HG02571 (cell line): ENCODE data around the gene USP9X.
"Not testable (repeated sequence)": the region's sequence is repeated elsewhere in the genome, so short reads cannot be mapped to it uniquely, and the experiment has no call there.

Source experiments
- ATAC-seq: cut with Tn5 transposase; IDR thresholded peaks from one replicate; pipeline ENCODE4 v1.9.1; 2021; ENCODE audit warnings: mild to moderate bottlenecking, moderate library complexity; ENCODE audit not compliant: unreplicated experiment

Gene USP9X

GRCh38 chrX:41178201-41178600, 93.0 kb downstream of the USP9X start:
- ATAC-seq = no peak

GRCh38 chrX:41180194-41180908, 95.1 kb downstream of the USP9X start:
- ATAC-seq = peak; percentile 55

GRCh38 chrX:41184312-41184711, 99.1 kb downstream of the USP9X start:
- ATAC-seq = no peak

GRCh38 chrX:41186946-41187345, 101.7 kb downstream of the USP9X start:
- ATAC-seq = not testable (repeated sequence)

GRCh38 chrX:41189156-41189555, 103.9 kb downstream of the USP9X start:
- no peak for ATAC-seq

- no peak for ATAC-seq
Observed at GRCh38 chrX:41192880-41193279, 107.6 kb downstream of the USP9X start.

- ATAC-seq = no peak
Observed at GRCh38 chrX:41198410-41198809, 113.2 kb downstream of the USP9X start.

- ATAC-seq = no peak
Observed at GRCh38 chrX:41200785-41201184, 115.5 kb downstream of the USP9X start.

- ATAC-seq = no peak
Observed at GRCh38 chrX:41209853-41210252, 124.6 kb downstream of the USP9X start.

- no peak for ATAC-seq
Observed at GRCh38 chrX:41224605-41225004, 139.4 kb downstream of the USP9X start.

- no peak for ATAC-seq
Observed at GRCh38 chrX:41233988-41234387, 148.7 kb downstream of the USP9X start.

GRCh38 chrX:41234471-41234870, 149.2 kb downstream of the USP9X start:
- not testable (repeated sequence) for ATAC-seq

- no peak for ATAC-seq
Observed at GRCh38 chrX:41234962-41235361, 149.7 kb downstream of the USP9X start.

- no peak for ATAC-seq
Observed at GRCh38 chrX:41236629-41237028, 151.4 kb downstream of the USP9X start.

- ATAC-seq = no peak
Observed at GRCh38 chrX:41240509-41240908, 155.3 kb downstream of the USP9X start.

GRCh38 chrX:41241962-41242361, 156.7 kb downstream of the USP9X start:
- ATAC-seq = no peak

GRCh38 chrX:41245641-41246040, 160.4 kb downstream of the USP9X start:
- no peak for ATAC-seq

GRCh38 chrX:41250867-41251266, 165.6 kb downstream of the USP9X start:
- no peak for ATAC-seq

GRCh38 chrX:41257801-41258200, 172.6 kb downstream of the USP9X start:
- no peak for ATAC-seq

- no peak for ATAC-seq
Observed at GRCh38 chrX:41258226-41258625, 173.0 kb downstream of the USP9X start.

GRCh38 chrX:41258871-41259270, 173.6 kb downstream of the USP9X start:
- no peak for ATAC-seq

- ATAC-seq = no peak
Observed at GRCh38 chrX:41259516-41259915, 174.3 kb downstream of the USP9X start.

GRCh38 chrX:41265615-41266014, 180.4 kb downstream of the USP9X start:
- no peak for ATAC-seq
